ENCODE results near the gene HIP1R. TPM values are rescaled to one million over a fixed set of nuclear protein-coding genes. Genes with fewer than 3 reads are reported as not detected.

Gene HIP1R
- total and polyA plus RNA-seq, 3 donors from 2014 or later: 20.1 to 41.7 (median 34.3) TPM

- Histone ChIP-seq H3K9me3 (no peaks in the 10 kb centered on the region), H3K27me3 (no peaks in the 10 kb centered on the region), H3K4me3 (no peak overlapping the region), H3K27ac (no peak overlapping the region), H3K36me3 (ENCODE audit: low read depth, missing control alignments) (no peaks in the 10 kb centered on the region), H3K4me1 (no peaks in the 10 kb centered on the region)
- no peak for DNase-seq
- WGBS, 2 donors: 86 to 92% methylated on average over 17 to 23 of the region's 27 CpGs
- TF ChIP-seq CTCF (IDR thresholded peaks at IDR 0.05) (no peak), POLR2A (IDR thresholded peaks at IDR 0.05) (no peak)
- intact Hi-C loops (cut with DNase I; ENCODE audit: low total_unique reads): no loop called here
These were observed 15.6 kb downstream of the HIP1R start for GRCh38 chr12:122850695-122851350.

- no peaks in the 10 kb centered on the region for H3K9me3 ChIP-seq
- 65 to 71% methylated on average over 5 of the region's 5 CpGs for WGBS, 2 donors
These were observed 16.6 kb downstream of the HIP1R start for GRCh38 chr12:122851820-122852219.

GRCh38 chr12:122852336-122853275, 17.3 kb downstream of the HIP1R start:
- H3K4me3 ChIP-seq: no peak overlapping the region
- H3K27ac ChIP-seq: no peak overlapping the region
- 75 to 84% methylated on average over 12 to 17 of the region's 18 CpGs for WGBS, 2 donors
- no peak for TF ChIP-seq POLR2A (IDR thresholded peaks at IDR 0.05)
- no peak for TF ChIP-seq CTCF (IDR thresholded peaks at IDR 0.05)
- DNase-seq: peak; percentile 69
- H3K27me3 ChIP-seq: no peaks in the 10 kb centered on the region
- intact Hi-C loops (cut with DNase I; ENCODE audit: low total_unique reads): no loop called here
- no peaks in the 10 kb centered on the region for H3K36me3 ChIP-seq (ENCODE audit: low read depth, missing control alignments)
- no peaks in the 10 kb centered on the region for H3K9me3 ChIP-seq
- no peaks in the 10 kb centered on the region for H3K4me1 ChIP-seq

More at GRCh38 chr12:122851820-122852219, 16.6 kb downstream of the HIP1R start:
- no peaks in the 10 kb centered on the region for H3K4me1 ChIP-seq
- H3K27ac ChIP-seq: no peak overlapping the region
- no peak overlapping the region for H3K4me3 ChIP-seq
- no peaks in the 10 kb centered on the region for H3K36me3 ChIP-seq (ENCODE audit: low read depth, missing control alignments)
- intact Hi-C loops (cut with DNase I; ENCODE audit: low total_unique reads): no loop called here
- TF ChIP-seq POLR2A (IDR thresholded peaks at IDR 0.05) (no peak), CTCF (IDR thresholded peaks at IDR 0.05) (no peak)
- H3K27me3 ChIP-seq: no peaks in the 10 kb centered on the region
- DNase-seq: no peak

- H3K4me3 ChIP-seq: no peak overlapping the region
- DNase-seq: no peak
- no peaks in the 10 kb centered on the region for H3K9me3 ChIP-seq
- 80 to 97% methylated on average over 12 to 17 of the region's 17 CpGs for WGBS, 2 donors
- TF ChIP-seq POLR2A (IDR thresholded peaks at IDR 0.05): no peak
- TF ChIP-seq CTCF (IDR thresholded peaks at IDR 0.05): no peak
- no peaks in the 10 kb centered on the region for H3K4me1 ChIP-seq
- intact Hi-C loops (cut with DNase I; ENCODE audit: low total_unique reads): no loop called here
- H3K27ac ChIP-seq: no peak overlapping the region
- no peaks in the 10 kb centered on the region for H3K36me3 ChIP-seq (ENCODE audit: low read depth, missing control alignments)
- no peaks in the 10 kb centered on the region for H3K27me3 ChIP-seq
These were observed 18.5 kb downstream of the HIP1R start for GRCh38 chr12:122853582-122854245.
